NCI-H524 (cell line): ENCODE data around the gene CCDC9B.

Experiments used
- DNase-seq, 2 experiments: peaks; one replicate each; lab custom pipeline; 2025; lab: John Stamatoyannopoulos, UW

Gene CCDC9B

DNA sequence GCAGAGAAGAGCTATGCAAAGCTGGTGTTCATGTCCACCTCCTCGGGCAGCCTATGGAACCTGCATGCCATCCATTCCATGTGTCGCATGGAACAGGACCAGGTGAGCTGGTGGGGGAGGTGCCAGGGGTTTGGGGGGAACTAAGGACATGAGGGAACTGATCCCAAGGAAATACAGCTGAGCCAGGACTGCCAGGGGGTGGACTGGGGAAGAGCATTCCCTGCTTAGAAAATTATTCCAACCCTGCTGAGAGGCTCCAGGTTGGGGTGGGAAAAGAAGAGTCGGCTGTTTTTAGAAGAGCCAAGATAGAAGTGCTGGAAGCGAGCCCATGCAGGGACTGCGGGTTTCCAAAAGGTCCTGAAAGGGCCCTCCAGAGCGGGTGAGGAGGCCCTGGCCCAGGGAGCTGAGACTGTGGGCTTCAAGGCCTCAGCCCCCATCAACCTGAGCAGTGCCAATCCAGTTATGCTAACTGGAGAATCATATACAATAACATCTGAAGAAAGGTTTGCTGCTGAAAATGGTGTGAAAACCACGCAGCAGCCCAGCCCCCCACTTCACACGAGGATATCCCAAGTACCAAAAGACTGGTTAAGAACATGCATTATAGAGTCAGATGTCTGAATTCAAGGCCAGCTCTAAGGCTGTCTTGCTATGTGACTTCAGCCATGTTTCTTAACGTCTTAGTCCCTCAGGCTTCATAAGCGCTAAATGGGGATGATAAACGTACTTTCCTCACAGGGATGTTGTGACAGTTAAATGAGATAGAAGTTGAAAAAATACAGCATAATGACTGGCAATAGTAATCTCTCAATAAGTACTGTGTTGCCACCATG, 25.1 kb upstream of the CCDC9B start:
- no peak for DNase-seq

DNA sequence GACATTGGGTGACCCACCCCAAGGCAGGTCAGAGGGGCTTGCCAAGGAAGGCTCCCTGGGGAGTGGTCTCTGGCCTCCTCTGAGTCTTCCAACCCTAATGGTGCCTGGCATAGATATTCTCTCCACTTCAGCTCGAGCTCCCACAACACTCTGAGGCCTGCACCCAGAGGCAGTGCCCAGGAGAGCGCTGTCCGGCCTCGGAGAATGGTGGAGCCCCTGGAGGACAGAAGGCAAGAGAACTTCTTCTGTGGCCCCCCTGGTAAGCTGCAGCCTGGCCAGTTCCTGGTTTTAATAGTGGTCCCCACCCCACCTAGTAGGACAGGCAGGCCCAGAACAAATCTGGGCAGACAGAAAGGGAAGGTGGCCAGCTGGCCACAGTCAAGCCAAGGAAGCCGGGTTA, 24.3 kb upstream of the CCDC9B start:
- DNase-seq: no peak

DNA sequence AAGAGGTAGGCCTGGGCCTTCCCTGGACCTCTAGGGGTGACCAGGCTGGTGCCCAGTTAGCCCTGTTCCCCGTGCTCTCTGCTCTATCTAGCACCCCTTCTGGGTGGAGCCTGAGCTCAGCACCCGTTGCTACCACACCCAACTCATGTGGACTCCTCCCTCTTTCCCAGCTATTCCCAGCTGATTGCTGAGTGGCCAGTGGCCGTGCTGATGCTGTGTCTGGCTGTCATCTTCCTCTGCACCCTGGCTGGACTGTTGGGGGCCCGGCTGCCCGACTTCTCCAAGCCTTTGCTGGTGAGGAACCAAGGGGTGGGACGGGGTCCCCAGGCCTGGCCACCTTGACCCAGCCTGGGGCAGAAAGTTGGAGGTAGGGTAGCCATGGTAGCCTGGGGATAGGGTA, 23.5 kb upstream of the CCDC9B start:
- DNase-seq: no peak

DNA sequence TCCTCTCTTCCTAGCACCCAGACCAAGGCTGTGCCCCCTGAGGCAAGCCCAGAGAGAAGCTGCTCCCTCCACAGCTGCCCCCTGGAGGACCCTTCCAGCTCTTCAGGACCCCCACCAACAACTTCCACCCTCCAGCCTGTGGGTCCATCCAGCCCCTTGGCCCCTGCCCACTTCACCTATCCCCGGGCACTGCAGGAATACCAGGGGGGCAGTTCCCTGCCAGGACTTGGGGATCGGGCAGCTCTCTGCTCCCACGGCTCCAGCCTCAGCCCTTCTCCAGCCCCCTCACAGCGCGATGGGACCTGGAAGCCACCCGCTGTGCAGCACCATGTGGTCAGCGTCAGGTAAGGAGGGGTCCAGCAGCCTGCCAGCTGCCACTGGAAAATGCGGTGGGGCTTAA, 22.9 kb upstream of the CCDC9B start:
- peak; percentile 53 to 78 for DNase-seq

DNA sequence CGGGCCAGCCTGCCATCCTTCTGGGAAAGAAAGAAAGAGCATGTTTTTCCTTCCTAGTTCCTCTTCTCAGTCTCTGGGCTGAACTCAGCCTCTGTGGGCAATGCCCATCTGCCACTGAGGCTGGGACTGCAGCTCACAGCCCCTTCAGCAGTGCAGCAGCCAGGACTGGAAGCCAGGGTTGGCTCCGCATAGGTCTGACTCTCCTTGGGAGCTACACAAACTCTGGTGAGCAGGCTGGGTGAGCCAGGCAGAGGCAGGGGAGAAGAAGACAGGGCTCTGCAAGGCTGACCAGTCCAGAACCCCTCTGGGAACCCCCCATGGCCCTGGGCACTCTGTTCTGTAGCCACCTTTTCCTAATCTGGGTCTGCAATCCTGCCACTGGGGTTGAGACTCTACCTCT, 20.9 kb upstream of the CCDC9B start:
- DNase-seq: no peak

DNA sequence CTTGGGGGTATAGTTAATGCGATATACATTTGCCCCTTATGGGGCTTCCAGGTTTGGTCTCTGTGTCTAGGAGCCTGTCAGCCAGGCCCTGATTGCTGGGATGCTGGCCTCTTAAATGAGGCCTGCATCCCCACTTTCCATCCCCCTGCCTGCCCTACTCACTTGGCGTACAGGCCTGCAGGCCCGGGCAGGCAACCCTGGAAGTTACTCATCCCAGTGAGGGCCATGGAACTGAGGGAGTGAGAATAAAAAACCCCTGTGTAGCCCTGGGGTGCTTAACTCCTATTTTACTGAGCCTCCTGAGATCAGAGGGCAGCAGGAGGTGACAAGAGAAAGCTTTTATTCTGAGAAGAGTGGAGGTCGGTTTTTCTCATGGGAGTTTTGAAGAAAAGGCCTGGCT, 19.3 kb upstream of the CCDC9B start:
- DNase-seq: no peak

DNA sequence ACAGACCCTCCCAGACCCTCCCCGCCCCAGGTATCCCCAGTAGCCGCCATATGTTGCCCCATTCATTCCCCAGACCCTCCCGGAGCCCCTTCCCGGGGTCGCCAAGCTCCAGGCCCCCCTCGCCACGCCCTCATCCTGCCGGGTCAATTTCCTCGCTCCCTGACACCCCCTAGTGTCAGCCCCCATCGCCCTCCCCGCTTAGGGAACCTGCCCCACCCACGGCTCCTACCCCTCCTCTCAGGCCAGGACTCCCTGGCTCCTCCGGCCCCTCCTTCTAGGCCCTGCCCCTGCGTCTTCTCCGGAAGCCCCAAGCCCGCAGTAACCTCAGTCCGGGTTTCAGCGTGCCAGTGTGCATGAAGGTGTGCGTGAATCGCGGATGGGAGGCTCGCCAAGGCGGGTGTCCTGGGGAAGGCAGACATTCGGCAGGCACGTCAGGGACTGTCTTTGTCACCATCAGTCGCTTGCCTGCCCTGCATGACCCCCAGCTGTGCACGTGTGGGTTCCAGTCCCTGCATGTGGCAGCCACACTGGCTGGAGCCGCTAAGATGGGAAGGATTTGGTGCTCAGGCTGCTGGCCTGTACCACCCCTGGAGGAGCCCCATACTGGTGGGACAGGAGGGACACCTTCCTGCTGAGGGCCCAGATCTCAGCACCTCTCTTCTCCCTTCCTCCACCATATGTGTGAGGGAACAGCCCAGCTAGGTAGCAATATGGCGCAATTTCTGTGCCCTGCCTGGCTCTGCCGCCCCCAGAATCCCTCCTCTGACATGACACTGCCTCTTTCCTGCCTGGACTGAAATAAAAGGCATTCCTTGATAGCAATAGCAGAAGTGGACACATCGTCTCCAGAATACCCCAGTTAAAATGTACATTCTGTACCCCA, 18.0 kb upstream of the CCDC9B start:
- DNase-seq: peak; percentile 36 to 70

DNA sequence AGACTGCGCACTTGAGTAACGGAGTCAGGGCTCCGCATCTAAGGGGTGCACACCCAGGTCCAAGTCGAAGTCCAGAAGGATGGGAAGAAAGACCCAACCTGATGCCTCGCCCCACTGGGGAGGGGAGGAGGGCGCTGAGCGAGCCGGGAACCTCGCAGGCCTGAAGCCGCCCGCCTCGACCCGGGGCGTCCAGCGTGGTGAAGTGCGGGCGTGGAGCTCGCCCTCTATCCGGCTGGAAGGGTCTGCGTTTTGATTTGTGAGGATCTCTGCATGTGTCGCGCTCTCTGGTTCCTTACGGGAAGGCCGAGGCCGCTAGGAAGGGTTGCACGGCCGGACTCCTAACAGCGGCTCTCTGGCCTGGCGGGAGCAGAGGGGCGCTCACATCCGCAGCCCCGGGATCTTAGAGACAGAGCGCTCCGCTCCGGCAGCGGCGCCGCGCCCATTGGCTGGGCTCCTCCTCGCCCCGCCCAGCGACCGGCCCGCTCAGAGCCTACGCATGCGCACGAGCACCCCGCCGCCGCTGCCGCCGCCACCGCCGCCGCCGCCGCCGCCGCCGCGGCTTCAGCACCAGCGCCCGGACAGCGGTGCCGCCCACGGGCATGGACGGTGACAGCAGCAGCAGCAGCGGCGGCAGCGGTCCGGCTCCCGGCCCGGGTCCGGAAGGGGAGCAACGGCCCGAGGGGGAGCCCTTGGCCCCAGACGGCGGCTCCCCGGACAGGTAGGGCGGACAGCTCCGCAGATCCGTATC, 17.2 kb upstream of the CCDC9B start, which contains the start of gene DISP2:
Gene DISP2, plus strand, starts transcription at position 497 of the 748 bp plus-strand sequence. Its CDS starts 103 bp downstream, at position 600.
- DNase-seq: peak; percentile 73 to 88

DNA sequence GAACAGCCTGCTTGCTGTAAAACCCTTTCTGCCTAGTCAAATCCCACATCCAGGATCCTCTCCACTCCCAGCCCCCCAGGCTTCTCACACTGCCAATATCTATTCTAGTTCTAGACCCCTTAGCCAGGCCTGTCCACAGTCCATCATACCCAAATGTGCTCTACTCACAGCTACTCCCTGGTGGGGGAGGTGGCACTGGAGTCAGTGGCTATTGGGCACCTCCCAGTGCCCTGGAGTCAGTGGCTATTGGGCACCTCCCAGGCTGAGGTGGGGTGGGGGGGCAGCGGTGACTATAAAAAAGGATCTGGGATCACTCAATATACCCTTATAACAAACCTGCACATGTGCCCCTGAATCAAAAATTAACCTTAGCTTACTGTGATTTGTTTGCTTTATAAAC, 16.5 kb upstream of the CCDC9B start:
- DNase-seq: no peak

DNA sequence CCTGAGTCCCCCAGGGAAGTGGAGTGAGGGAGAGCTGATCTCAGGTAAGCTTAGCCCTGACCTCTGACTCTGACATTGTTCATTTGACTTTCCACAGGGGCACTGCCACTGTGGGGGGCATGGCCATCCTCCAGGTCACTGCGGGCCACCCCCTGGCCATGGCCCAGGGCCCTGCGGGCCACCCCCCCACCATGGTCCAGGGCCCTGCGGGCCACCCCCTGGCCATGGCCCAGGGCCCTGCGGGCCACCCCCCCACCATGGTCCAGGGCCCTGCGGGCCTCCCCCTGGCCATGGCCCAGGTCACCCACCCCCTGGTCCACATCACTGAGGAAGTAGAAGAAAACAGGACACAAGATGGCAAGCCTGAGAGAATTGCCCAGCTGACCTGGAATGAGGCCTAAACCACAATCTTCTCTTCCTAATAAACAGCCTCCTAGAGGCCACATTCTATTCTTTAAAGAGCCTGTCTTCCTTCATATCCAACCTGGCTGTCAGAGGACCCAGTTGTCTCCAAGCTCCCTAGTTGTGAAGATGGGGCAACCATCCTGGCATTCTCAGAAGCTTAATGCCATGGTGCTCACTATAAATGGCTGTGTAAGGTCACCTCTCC, 15.3 kb upstream of the CCDC9B start:
- no peak for DNase-seq

DNA sequence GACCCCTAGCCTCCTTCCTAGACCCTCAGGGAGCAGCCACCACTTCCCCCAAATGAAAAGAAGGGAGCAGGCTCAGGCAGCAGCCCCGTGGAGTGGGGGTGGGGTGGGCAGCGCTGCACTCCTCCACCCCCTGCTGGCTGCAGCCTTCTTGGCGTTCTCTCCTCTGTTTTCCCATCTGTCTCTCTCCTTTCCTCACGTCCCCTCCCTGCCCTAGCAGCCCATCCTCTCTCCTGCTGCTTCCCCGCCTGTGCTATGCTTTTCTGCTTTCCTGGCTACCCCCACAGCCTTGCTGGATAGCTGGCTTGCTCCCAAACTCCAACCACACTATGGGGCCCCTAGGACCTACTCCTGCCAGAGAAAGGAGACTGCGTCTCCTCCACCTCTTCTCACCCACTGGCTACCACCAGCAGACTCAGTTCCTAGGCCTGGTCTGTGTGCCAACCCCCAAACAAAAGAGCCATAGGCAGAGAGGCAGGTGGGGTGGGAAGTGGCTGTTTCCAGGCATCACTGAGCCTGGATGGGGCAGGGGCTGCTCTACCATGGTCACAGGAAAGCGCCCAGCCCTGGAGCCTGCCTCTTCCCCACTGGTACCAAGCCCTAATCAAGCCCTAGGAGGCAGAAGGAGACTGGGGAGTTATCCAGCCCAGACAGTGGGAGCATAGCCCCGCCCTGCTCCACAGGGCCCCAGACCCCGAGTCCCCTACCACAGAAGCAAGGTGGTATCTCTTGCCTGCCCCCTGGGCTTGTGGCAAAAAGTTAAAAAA, 13.9 kb upstream of the CCDC9B start:
- DNase-seq: peak; percentile 82 to 92

DNA sequence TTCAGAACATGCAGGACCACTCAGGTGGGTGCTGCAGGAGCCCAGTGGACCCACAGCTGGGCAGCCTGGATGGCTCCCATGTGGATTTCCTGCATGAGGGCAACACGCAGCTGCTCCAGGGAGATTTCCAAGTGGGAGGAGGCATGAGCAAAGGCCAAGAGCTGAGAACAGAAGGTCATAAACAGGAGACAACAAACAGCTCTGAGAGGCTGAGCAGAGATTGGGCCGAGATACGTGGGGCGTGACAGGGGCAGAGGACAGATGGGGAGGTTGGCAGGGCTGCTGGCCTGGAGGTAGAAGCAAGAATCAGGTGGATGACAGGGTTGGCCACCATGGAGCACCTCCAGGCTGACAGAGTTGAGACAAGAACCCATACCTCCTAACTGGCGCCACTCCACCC, 13.0 kb upstream of the CCDC9B start:
- peak; percentile 48 to 70 for DNase-seq

DNA sequence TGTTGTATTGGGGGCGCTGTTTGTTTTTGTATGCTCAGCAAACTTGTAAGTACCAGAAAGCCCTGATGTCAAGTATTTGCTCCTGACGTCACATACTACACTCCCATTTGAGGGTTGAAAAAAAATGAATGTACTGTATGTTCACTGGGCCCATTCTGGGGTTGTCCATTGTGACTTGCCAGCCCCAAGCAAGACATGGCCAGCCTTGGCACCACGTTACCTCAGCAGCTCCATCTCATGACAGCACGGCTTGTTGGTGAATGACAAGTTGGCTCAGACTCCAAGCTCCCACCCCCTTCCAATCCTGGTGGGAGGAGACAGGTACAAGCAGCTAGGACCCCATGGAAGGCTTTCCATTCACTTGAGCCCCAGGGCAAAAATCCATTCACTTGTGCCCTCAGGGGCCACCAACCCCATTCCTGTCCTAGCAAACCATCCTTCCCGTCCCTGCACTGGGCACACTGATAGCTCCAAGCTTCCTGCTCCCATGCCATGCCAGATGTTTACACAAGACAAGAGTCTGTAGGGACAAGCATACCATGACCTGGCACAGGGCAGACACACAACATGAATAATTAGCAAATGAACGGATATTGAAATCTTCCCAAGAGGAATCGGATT, 11.7 kb upstream of the CCDC9B start:
- no peak for DNase-seq

DNA sequence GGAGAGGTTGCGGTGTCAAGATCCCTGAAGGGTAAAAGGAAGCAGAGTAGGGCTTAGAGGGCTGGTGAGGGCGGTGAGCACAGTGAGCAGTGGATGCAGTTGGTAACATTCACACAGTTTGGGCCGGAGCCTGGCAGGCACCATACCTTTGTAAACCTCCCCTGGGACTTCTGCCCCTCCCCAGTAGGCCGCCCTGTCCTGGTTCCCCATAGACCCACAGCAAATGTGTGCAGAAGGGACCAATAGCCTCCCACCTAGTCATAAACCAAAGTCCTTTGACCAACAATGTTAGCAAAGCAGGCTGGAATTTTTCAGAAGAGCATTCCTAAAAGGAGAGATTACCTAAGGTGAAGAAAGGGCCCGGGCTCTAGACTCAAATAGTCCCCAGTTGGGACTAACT, 8.4 kb upstream of the CCDC9B start:
- no peak for DNase-seq

DNA sequence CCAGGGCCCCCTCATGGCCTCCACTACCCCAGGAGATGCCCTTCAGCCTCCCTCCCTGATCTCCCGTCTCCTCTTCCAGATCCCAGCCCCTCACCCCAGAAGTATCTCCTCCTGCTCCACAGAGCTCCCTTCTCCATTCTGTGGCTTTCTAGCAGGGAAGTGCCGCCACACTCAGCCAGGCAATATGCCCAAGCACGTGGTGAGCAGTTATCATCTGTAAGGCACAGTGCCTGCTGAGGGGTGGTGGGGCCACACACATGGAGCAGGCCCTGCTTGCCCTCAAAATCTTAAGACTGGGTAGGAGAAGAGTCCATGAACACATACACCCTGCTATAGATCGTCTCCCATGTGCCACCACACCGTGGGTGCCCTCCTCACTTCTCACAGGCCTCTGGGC, 7.7 kb upstream of the CCDC9B start:
- DNase-seq: no peak

DNA sequence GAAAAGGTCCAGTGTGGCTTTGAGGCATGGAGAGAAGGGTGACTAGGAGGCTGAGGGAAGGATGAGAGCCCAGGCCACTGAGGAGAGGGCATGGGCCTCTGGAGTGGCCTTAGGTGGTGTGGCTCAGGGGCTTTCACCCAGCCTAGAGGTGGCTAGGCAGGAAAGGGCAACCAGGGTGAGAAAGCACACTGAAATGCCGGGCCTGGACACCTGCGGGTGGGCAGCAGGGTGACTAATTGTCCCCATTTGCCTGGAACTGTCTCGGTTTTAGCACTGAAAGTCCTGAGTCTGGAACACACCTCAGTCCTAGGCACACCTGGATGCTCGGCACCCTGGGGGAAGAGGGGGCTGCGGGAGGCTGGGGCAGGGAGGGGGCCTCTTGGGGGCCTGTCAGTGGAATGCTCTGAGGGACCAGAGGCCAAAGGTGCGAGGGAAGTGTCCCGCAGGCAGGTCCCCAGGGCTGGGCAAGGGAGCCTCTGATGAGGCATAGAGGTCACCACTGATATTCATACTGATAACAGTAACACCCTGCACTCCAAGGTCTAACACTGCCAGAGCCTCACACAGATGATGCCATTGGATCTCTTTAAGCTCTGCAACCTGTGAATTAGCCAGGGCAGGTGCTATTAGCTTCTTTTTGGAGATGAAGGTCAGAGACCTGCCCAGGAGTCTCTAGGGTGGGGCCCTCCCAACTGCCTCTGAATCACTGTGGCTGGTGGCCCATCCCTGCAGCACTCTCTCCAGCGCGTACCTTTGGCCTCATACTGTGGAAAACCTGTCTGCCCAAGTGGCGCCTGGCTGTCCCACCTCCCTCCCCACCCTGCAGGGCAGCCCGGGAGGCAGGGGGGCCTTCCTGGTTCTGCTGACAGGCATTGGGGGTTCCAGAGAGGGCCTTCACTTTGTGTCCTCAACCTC, 7.1 kb upstream of the CCDC9B start:
- no peak for DNase-seq

DNA sequence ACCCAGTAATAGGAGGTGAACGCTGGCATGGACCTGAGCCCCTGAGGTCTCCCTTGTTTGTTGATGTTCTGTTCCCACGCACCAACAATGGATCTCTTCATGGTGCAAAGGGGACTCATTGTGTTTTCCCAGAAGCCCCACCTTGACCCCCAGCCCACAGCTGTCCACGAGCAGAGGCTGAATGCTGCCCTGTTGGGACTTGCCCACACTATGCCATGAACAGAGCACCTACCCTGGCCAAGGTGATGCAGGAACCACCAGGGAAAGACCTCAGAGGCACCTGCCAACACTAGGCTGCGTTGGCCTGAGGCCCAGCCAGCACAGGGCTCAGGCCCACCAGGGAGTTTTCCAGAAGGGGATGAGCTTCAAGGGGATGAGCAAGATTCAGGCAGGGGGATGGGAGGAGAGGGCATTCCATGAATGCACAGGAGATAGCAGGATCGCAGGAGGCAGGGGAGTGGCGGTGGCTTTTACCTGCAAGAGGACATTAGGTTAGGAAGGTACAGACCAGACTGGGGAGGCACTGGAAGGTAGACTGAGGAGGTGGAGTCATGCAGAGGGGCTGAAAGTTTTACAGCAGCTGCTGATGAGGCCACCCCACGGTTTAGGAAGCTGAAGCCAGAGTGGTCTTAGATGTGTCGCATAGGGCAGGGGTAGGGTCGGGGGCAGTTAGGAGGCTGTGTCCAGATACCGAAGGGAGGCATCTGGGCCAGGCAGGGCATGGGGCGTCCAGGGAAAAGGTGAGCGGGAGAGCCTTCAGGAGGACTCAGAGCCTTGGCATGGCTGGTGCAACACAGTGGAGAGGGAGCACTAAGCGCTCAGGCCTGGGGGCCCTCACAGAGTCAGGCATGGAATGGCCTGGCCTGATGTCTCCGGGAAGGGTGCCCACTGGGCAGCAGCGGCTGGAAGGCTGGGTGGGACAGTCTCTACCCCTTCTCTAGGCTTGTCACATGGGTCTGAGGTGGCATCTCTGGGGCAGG, 6.1 kb upstream of the CCDC9B start:
- no peak for DNase-seq

DNA sequence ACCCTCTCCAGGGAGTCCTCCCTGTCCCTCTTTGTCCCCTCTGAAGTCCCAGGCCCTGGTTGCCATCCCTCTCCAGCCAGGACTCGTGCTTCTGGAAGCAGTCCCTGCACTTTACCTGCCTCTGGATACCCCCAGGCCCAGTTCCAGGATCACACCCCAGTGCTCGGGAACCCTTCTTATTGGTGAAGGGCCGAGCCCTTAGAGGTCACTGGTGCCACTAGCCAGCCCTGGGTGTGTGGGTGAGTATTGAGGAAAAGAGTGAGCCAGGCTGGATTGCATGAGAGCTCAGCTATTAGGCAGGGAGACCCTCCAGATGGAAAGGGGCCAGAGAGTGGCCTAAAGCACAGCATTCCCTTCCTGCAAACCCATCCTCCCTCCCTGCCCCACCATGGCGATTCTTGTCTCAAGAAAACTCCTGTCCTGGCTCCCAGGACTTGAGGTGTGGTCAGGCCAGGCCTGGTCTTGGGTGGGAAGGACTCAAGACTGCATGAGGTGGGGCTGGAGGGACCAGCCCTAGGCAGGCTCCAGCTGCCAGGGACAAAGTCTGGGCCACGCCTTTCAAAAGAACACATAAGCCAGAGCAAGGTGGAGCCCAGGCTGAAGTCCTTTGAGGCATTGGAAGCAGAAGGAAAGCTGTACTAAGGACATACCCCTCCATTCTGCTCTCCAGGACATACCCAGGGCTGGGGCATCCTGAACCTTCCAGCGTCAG, 5.3 kb upstream of the CCDC9B start:
- DNase-seq: no peak
